GM21717 (cell line): ENCODE data around the gene KIF18B.
A peak's percentile ranks its signal among the peaks of the same experiment; 100 is the strongest.

Experiments
- ATAC-seq: cut with Tn5 transposase; IDR thresholded peaks from one replicate; pipeline ENCODE4 v1.9.1; 2021; ENCODE audit warnings: mild to moderate bottlenecking, moderate library complexity; ENCODE audit not compliant: unreplicated experiment

Gene KIF18B

DNA sequence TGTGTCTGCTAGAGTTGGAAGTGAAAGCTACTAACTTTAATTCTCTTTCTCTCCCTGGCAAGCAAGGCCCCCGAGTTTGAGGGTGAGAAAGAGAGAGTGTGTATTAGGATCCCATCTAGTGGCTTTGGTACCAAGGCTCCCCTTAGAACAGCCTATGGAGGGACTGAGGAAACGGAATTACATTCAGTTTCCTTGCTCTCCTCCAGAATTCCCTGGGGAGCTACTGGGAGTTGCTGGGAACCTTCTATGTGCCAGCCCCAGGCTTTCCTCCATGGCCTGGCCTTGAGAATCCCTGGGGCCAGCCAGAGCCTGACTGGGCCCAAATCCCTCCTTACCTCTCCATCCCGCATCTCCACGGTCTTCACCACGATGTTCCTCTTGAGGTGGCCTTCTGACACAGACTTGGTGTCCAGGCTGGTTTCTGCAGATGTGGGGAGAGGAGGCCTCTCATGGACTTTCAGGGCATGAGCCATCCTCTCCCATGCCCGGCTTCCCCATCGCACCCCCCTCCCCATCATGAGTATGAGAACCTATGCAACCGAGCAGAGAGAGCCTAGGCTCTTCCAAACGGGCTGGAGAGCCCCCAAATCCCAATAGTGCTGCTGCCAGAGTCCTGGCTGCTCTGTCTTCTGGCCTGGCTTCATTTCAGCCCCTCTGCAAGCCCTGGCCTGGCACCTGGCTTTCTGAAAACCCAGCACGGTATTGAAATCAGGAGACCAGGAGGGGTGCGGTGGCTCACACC, 39.7 kb downstream of the KIF18B start:
- no peak for ATAC-seq

GRCh38 chr17:44906763-44907728, 40.5 kb downstream of the KIF18B start:
- ATAC-seq: no peak

- ATAC-seq: no peak
These were observed 41.4 kb downstream of the KIF18B start for GRCh38 chr17:44906010-44906646.

DNA sequence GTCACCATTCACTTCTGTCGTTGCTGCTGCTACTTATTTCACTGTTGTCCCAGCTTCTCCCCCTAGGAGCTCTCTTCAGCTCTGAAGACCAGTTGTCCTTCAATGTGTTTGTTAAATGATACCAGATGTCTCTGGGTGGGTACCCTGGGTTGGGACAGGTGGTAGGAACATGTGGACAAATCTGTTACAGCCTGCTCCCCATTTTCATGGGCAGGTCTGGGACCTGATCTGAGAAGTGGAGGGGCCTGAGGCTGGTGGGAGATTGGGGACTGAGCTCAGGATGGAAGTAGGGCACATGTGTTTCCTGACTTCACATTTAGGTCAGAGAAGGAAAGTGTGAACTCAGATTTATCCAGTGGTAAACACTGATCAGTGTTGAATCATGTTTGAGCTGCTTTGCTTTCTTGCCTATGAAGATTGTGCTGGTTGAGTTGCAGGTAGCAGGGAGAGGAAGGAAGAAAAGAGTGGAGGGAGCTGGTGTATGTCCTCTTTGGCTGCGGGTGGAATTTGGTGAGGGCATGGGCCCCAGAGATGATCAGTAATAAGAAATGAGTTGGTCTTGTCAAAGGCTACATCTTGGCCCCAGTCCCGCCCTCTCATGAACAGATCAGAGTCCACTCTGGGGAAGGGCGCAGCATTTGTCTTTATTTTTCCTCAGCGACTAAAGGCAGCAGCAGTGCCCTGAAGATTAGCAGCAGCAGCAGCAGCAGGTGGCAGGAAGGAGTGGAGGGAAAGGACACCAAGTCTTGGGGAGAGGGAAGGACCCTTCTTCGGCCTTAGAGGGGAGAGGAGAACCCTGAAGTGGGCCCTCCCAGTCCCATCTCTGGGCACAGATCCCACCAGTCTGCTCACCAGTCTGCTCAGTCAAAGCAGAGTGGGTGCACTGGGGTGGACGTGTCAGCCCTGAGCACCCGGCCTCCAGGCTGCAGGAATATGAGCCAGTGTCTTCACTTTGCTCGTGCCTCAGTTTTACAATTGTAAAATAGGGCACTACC, 42.3 kb downstream of the KIF18B start:
- ATAC-seq: no peak

DNA sequence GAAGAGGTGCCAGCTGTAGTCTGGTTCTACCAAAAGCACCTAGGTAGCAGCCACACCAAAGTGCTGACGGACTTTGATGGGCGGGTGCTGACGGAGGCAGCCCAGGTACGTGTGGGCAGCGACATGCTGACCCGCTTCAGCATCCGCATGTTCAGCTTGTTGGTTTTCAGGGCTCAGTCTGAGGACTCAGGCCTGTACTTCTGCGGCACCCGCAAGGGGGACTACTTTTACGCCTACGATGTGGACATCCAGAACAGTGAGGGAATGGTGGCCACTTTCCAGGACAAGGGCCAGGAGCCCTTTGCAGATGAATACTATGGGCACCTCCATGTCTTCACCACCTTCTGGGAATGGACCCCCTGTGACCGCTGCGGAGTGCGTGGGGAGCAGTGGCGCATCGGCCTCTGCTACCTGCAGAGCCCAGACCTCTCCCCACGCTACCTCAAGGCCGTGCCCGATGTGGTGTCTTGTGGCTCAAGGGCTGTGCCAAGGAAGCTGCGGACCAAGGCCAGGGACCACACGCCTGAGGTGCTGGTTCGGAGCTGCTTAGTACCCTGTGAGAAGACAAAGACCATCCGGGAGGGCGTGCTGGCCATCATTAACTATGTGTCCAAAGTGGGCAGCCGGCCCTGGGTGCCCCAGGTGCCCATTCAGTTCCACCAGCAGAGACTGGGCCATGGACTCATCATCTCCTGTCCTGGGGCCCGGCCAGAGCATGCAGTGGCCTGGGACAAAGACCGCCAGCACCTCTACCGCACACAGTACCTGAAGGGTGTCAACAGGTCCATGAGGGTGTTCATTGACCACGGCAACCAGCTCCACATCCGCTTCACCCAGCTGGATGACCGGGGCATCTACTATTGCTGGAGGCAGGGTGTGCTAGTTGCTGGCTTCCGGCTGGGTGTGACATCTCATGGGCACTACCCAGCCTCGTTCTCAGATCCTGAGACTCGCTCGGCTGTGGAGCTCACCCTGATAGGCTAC, 43.3 kb downstream of the KIF18B start:
- no peak for ATAC-seq

GRCh38 chr17:44903012-44903685, 44.4 kb downstream of the KIF18B start:
- ATAC-seq: no peak

GRCh38 chr17:44902135-44902760, 45.3 kb downstream of the KIF18B start:
- ATAC-seq: no peak

DNA sequence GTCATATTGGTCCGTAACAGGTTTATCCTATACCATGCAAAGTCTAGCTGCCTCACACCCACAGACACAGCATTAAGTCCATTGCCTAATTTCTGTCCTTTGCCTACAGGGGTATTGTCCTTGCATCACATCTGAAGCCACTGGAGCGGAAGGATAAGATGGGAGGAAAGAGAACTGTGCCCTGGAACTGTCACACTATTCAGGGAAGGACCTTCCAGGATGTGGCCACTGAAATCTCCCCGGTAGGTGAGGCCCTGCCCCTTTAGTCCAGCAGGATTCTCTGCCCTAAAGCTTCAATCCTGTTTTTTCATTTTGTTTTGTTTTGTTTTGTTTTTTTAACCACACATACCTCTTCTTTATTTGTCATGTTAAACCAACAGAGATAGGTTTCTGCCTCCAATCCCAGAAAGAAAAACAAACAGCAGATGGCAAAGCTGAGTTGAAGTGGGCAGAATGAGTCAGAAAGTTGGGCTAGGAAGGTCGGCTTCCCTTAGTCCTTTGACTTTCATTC, 46.1 kb downstream of the KIF18B start:
- no peak for ATAC-seq

- ATAC-seq: no peak
These were observed 46.7 kb downstream of the KIF18B start for GRCh38 chr17:44900894-44901293.

DNA sequence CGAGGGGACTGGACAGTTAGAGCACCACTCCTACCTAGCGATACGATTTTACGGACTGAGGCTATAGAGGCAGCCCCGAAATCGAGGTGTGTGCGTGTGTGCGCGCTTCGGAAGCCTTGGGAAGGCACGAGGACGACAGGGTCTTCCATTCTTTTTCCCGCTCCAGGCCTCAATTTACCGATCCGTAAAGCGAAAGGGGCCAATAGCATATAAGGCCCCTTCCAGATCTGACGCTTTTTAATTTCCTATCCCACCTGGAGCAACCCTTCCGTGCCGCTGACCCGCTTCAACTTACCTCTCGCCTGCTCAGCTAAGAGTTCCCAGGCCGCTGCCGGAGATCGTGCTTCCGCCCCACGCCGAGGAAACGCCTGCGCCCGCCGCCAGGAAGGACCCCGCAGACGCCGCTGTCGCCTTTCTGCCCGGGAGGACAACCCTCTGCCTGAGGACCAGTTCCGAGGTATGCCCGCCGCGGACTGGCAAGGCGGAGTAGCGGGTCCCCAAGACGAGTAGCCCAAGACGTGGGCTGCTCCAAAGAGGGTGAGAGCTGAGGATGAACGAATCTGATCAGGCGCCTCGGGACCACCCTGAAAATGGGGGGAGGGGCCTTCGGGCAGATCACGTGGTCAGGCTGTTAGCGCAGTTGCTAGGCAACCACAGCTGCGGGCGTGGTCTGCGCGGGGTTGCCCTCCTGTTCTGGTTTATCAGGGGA, 48.3 kb downstream of the KIF18B start, which contains the start of gene EFTUD2:
EFTUD2 (minus strand) TSS at position 372 of the 709 bp plus-strand sequence. CDS start 4,924 bp downstream, outside the sequence.
- peak; percentile 51 for ATAC-seq

DNA sequence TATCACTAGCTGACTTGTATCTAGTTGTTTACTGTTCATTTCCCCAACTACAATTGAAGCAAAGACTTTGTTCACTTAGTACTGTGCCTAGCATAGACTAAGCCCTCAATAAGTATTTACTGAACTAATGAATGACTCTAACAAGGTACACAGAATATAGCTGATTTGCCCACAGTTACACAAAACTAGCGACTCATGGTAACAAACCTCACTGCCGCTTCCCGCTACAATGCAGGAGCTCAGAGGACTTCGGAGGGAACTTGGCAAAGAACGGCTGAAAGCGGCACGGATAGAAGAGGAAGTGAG, 48.9 kb downstream of the KIF18B start:
- ATAC-seq: no peak

- ATAC-seq: no peak
These were observed 52.9 kb downstream of the KIF18B start for GRCh38 chr17:44894642-44895041.

- no peak for ATAC-seq
These were observed 55.3 kb downstream of the KIF18B start for GRCh38 chr17:44892250-44892649.

GRCh38 chr17:44889003-44889402, 58.6 kb downstream of the KIF18B start:
- no peak for ATAC-seq

- ATAC-seq: no peak
These were observed 59.3 kb downstream of the KIF18B start for GRCh38 chr17:44887971-44888954.

DNA sequence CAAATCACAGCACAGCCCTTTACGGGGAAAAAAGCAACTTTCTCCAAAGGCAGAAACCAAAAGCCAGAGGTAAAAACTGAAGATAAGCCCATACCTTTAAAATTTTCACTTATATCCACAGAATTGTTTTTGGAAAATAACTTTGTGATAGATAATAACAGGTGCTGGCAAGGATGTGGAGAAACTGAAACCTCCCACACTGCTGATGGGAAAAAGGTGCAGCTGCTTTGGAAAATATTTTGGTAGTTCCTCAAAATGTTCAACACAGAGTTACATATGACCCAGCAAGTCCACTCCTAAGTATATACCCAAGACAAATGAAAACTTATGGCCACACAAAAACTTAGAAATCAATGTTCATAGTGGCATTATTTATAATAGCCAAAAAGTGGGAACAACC, 60.6 kb downstream of the KIF18B start:
- no peak for ATAC-seq
